Activated CD8-positive, alpha-beta T cell treated with anti-CD3 and anti-CD28 coated beads, Interleukin-2, amount 10 ng/mL, durations not matched to agents 7 days and 5 days (primary cell): Measurements from ENCODE around the gene SRM. TPM values are rescaled to one million over a fixed set of nuclear protein-coding genes. Genes with fewer than 3 reads are reported as not detected.
"Not testable (repeated sequence)": the region's sequence is repeated elsewhere in the genome, so short reads cannot be mapped to it uniquely, and the experiment has no call there.

Source experiments
- ATAC-seq: fragments of 150-1000 bp; cut with Tn5 transposase; one replicate; pipeline ENCODE4 v1.10.0; 2021; ENCODE audit warnings: moderate library complexity
- CTCF ChIA-PET: fragments of 350-600 bp; sonication (Branson Sonifier 250); formaldehyde crosslinking; loops from one replicate; lab custom pipeline; 2021; ENCODE audit warnings: antibody characterized with exemption; lab: Charles Lee
- POLR2A ChIA-PET: fragments of 350-600 bp; sonication (Branson Sonifier 250); formaldehyde crosslinking; loops from one replicate; lab custom pipeline; 2021; ENCODE audit warnings: antibody characterized with exemption; lab: Charles Lee
- DNase-seq: peaks from one replicate; pipeline ENCODE4 v3.0.0-alpha.2; 2020
- H3K27ac Mint-ChIP-seq: one replicate; pipeline ENCODE4 v1.8.0; 2021; ENCODE audit warnings: mild to moderate bottlenecking, mixed read lengths
- H3K27me3 Mint-ChIP-seq: one replicate; pipeline ENCODE4 v1.8.0; 2021; ENCODE audit warnings: low read depth, mixed read lengths
- H3K36me3 Mint-ChIP-seq: one replicate; pipeline ENCODE4 v1.8.0; 2021; ENCODE audit warnings: low read depth, mixed read lengths
- H3K4me1 Mint-ChIP-seq: one replicate; pipeline ENCODE4 v1.8.0; 2021; ENCODE audit warnings: low read depth, mixed read lengths
- H3K4me3 Mint-ChIP-seq: one replicate; pipeline ENCODE4 v1.8.0; 2021; ENCODE audit warnings: mild to moderate bottlenecking, mixed read lengths
- H3K9me3 Mint-ChIP-seq: one replicate; pipeline ENCODE4 v1.8.0; 2022; ENCODE audit warnings: mixed read lengths; ENCODE audit not compliant: insufficient read depth
- total RNA-seq, 2 experiments: library from RNA; stranded (reverse); gene quantifications; one replicate each; pipeline ENCODE4 v1.2.3, GENCODE V29; 2021

Gene SRM
- total RNA-seq, 2 experiments from 2014 or later: 146 to 154 TPM

DNA sequence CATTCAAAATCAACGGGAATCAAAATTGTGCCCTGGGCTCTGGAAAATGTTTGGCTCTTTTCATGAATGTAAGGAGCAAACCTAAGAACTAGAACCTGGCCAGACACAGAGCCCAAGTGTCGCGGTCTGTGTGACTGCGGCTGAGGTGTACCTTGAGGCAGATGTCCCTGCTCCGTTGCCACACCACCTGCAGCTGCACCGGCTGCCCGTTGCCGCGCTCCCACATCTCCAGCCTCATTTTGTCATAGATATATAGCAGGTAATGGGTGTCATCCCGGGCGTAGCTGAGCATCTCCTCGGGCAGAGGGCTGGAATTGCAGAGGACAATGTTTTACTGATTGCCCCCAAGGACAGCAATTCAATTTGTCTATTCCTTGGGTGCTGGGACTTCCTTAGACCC, 21.1 kb upstream of the SRM start:
- peaks cover 58% of the 10 kb centered on the region for H3K36me3 Mint-ChIP-seq

DNA sequence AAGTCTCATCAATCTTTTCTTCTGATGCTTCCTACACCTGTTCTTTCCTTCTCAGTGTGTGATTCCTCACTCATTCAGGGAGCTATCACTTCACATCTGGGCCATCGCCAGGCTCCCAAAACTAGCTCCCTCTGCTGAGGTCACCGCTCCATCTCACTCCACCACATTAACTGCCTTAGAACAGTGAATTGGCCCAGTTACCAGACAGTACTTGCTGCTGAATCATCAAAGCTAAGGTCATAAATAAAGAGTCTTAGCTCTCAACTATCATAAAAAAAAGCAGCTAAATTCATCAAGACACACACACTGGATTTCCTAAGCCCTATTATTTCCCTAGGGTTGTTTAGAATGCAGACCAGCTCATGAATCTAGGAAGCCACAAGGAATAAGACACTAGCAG, 18.8 kb upstream of the SRM start:
- DNase-seq (no peak), ATAC-seq (no peak)
- H3K4me3 Mint-ChIP-seq: no peak overlapping the region
- no peaks in the 10 kb centered on the region for H3K4me1 Mint-ChIP-seq
- H3K27me3 Mint-ChIP-seq: no peaks in the 10 kb centered on the region
- no peaks in the 10 kb centered on the region for H3K9me3 Mint-ChIP-seq
- ChIA-PET POLR2A (no interaction called here), CTCF (interaction anchor here (1.1 to 2.1 kb wide), 2 partner anchors 13 to 41 kb away, joined by 3 to 4 read pairs; no protein-coding TSS in a partner anchor)
- peaks cover 53% of the 10 kb centered on the region for H3K36me3 Mint-ChIP-seq
- peak overlapping the region; percentile 37 for H3K27ac Mint-ChIP-seq

More for the DNA sequence above, 21.1 kb upstream of the SRM start:
- Mint-ChIP-seq H3K27me3 (no peaks in the 10 kb centered on the region), H3K4me3 (no peak overlapping the region), H3K27ac (no peak overlapping the region), H3K9me3 (no peaks in the 10 kb centered on the region), H3K4me1 (no peaks in the 10 kb centered on the region)
- CTCF ChIA-PET: interaction anchor here (2.9 kb wide), 1 partner anchor 43 kb away, joined by 18 read pairs; no protein-coding TSS in a partner anchor
- DNase-seq (no peak), ATAC-seq (no peak)
- POLR2A ChIA-PET: interaction anchor here (0.9 to 1.0 kb wide), 2 partner anchors 18 to 44 kb away, joined by 3 to 4 read pairs; partner anchors contain the start of gene EXOSC10

DNA sequence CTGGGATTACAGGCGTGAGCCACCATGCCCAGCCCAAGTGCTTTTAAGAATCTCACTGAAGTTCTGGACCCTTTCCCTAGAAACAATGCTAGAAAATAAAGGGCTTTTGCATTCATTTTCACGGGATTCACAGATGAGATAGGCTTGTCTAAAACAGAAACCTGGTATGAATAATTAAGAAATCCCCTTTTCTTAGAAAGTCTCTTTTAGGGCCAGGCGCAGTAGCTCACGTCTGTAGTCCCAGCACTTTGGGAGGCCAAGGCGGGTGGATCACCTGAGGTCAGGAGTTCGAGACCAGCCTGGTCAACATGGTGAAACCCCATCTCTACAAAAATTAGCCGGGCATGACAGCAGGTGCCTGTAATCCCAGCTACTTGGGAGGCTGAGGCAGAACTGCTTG, 13.6 kb upstream of the SRM start:
- Mint-ChIP-seq H3K4me1 (peaks cover 28% of the 10 kb centered on the region), H3K36me3 (peaks cover 69% of the 10 kb centered on the region)
- CTCF ChIA-PET: interaction anchor here (1.5 to 4.3 kb wide), 2 partner anchors 10 to 35 kb away, joined by 7 to 22 read pairs; no protein-coding TSS in a partner anchor
- H3K27me3 Mint-ChIP-seq, ATAC-seq, H3K9me3 Mint-ChIP-seq, H3K4me3 Mint-ChIP-seq, DNase-seq, H3K27ac Mint-ChIP-seq: not testable (repeated sequence)
- POLR2A ChIA-PET: interaction anchor here (1.5 kb wide), 1 partner anchor 14 kb away, joined by 3 read pairs; the partner anchor contains the start of gene SRM

DNA sequence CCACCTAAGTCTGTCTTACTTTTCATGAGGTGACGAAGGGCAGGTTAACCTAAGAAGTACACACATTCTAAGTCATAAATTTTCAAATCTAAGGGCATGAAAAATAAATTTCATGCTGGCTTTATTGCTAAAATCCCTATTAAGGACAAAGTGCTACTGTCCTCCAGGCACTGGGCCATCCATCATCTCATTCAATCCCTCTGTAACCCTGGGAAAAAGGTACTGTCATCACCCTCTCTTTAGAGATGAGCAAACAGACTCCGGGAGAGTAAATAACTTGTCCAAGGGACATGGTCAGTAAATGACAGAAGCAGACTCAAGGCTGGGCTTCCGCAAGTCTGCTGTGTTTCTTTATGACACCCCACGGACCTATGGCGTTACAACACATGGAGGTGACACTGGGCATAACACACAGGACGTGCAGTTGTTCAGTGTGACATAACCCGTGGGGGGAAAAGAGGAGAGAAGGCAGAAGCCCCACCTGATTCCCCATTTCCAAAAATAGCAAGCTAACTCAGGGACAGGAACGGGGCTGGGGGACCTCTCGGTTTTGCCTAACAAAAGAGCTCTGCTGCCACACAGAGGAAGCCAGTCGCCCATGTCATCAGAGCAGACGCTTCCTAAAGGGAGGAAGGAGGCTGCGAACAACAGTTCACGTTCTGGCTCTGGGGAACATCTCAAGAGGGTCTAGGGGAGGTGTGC, 12.5 kb upstream of the SRM start:
- no peak for ATAC-seq
- POLR2A ChIA-PET: interaction anchor here (1.5 kb wide), 1 partner anchor 13 kb away, joined by 3 read pairs; the partner anchor contains the start of gene SRM

DNA sequence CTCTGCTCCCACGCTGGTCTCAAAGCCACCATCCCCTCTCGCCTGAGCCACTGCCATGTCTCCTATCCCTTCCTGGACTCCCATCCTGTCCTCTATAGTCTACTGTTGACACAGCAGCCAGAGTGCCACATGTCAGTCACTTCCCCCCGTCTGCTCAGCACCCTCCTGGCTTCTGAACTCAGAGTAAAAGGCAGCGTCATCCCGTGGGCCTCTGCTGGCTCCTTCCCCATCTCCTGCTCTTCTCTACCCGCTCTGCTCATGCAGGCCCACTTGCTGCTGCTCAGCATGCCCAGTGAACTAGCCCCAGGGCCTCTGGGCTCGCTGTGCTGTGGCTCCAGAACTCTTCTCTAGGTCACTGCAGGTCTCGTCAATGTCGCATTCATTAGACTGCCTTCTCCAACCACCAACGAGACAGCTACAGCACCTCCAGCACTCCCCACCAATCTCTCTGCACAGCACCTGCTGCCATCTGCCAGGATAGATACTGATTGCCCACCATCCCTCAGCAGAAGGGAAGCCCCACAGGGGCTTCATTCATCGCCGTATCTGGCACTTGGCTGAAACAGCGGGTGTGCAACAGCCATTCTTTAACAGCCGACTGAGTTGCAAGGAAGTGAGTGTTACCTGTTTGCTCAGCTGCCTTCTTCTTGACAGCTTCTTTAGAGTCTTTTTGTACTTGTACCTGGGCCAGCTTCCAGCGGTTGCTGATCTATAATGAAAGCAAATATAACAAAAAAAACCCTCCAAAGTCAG, 11.8 kb upstream of the SRM start:
- POLR2A ChIA-PET: no interaction called here
- ATAC-seq (no peak), DNase-seq (no peak)
- Mint-ChIP-seq H3K4me3 (no peak overlapping the region), H3K27me3 (no peaks in the 10 kb centered on the region), H3K4me1 (peaks cover 28% of the 10 kb centered on the region), H3K9me3 (no peaks in the 10 kb centered on the region), H3K36me3 (peaks cover 68% of the 10 kb centered on the region), H3K27ac (peak overlapping the region; percentile 12)
- CTCF ChIA-PET: interaction anchor here (1.2 to 2.7 kb wide), 3 partner anchors 8 to 34 kb away, joined by 3 to 23 read pairs (median 7); partner anchors contain the start of gene EXOSC10

More for the DNA sequence above, 12.5 kb upstream of the SRM start:
- CTCF ChIA-PET: interaction anchor here (0.5 to 4.3 kb wide), 3 partner anchors 9 to 107 kb away, joined by 3 to 22 read pairs (median 7); no protein-coding TSS in a partner anchor
- no peak for DNase-seq
- no peak overlapping the region for H3K4me3 Mint-ChIP-seq
- peaks cover 28% of the 10 kb centered on the region for H3K4me1 Mint-ChIP-seq
- peaks cover 69% of the 10 kb centered on the region for H3K36me3 Mint-ChIP-seq
- no peaks in the 10 kb centered on the region for H3K9me3 Mint-ChIP-seq
- no peaks in the 10 kb centered on the region for H3K27me3 Mint-ChIP-seq
- H3K27ac Mint-ChIP-seq: no peak overlapping the region

DNA sequence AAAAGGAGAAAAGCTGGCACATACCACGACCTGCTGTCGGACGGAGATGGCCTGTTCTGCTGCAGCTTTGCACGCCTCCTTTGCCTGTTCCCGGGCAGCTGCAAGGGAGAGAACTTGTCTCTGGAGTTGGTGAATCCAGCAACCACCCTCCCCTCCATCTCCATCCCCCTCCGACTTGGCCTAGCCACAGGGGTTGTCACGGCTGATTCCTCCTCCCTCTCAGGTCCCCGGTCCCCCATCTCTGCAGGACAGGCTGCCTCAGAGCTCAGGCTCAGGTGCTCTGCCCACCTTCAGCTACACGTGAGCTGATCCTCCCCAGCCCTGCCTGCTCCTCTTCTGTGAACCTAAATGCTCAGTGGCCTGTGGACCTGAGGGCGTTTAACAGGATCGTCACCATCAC, 11.1 kb upstream of the SRM start:
- H3K27ac Mint-ChIP-seq: peak overlapping the region; percentile 14
- ChIA-PET POLR2A (no interaction called here), CTCF (interaction anchor here (0.8 to 2.7 kb wide), 3 partner anchors 9 to 33 kb away, joined by 3 to 23 read pairs (median 4); partner anchors contain the start of gene EXOSC10)
- peaks cover 28% of the 10 kb centered on the region for H3K4me1 Mint-ChIP-seq
- peaks cover 67% of the 10 kb centered on the region for H3K36me3 Mint-ChIP-seq
- no peaks in the 10 kb centered on the region for H3K9me3 Mint-ChIP-seq
- no peaks in the 10 kb centered on the region for H3K27me3 Mint-ChIP-seq
- ATAC-seq (no peak), DNase-seq (no peak)
- H3K4me3 Mint-ChIP-seq: no peak overlapping the region

DNA sequence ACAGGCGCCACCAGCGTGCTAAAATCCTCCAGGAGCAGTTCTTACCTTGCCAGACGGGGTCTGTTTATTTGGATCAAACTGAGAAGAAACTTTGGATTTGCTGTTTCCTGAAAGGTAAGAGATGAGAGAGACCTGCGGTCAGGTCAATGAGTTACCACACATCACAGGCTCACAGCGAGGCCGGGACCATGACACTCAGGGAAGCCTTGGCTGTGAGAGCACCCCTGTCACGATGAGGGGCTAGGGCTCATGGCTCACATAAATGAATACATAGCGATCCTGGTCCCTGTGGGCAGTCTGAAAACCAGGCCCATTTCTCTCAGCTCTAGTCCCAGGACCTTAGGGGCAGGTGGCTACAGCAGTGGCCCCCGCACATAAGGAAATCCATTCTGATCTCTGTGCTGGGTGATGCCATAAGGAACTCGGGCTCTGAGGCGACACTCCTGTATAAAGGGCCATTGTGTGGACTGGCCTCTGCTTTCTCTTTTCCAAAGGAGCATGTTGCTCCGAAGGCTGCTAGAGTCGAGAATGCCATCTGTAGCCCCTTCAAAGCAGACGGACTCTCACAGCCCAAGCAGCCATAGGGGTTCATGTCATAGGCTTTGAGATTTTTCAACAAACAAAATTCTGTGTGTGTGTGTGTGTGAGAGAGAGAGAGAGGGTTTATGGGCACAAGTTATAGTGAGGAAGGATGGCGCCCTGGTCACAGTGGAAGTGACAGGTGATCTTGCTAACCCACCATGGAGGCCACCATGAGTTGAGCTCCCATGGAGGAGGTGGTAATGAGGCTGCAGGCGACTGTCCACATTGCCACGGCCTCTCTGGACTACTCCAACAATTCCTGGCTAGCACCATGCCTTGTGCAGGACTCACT, 9.0 kb upstream of the SRM start:
- POLR2A ChIA-PET: no interaction called here
- H3K36me3 Mint-ChIP-seq: peaks cover 69% of the 10 kb centered on the region
- H3K4me1 Mint-ChIP-seq: peaks cover 35% of the 10 kb centered on the region

DNA sequence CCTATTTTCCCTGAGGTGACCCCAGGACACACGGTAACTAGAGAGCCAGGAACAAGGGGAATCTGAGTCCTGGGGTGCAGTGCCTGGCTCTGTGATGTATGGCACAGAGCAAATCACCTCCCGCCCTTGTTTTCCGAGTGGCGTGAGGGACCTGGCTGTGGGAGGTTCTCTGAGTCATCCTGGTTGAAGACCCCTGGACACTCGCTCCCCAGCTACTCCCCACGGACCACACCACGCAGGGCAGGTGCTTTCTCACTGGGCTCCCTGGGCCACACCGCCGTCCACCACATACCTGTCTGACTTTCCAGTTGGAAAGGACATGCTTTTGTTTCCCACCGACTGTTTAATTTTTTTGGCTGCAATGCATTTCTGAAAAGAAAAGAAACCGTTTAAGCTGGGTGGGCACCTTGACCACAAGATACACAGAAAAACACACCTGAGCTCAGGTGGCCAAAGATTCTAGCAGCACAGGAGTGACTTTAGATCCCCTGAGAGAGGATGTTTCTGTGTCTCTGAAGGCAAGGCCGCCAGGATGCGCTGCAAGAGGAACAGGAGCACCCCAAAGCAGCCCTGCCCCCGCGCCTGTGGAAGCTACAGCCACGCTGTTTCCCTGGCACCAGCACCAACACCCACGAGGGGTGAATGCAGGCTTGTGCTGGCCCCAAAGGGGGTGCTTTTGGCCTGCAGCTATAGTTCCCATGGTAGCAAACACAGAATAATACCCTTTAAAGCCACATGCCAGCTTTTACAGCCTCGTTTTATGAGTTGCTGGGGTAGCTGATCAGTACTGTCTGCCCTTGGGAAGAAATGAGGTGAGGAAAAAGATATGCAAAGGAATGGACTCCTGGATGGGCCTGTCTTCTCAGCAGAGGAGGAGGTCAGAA, 8.1 kb upstream of the SRM start:
- Mint-ChIP-seq H3K36me3 (peaks cover 70% of the 10 kb centered on the region), H3K4me1 (peaks cover 44% of the 10 kb centered on the region), H3K27ac (no peak overlapping the region), H3K9me3 (no peaks in the 10 kb centered on the region), H3K4me3 (no peak overlapping the region), H3K27me3 (no peaks in the 10 kb centered on the region)
- CTCF ChIA-PET: interaction anchor here (0.6 kb wide), 1 partner anchor 30 kb away, joined by 3 read pairs; no protein-coding TSS in a partner anchor
- DNase-seq (no peak), ATAC-seq (no peak)
- POLR2A ChIA-PET: no interaction called here

More for the DNA sequence above, 9.0 kb upstream of the SRM start:
- no peaks in the 10 kb centered on the region for H3K27me3 Mint-ChIP-seq
- no peaks in the 10 kb centered on the region for H3K9me3 Mint-ChIP-seq
- ATAC-seq (no peak), DNase-seq (no peak)
- CTCF ChIA-PET: interaction anchor here (2.7 kb wide), 1 partner anchor 31 kb away, joined by 23 read pairs; no protein-coding TSS in a partner anchor
- H3K4me3 Mint-ChIP-seq: no peak overlapping the region
- H3K27ac Mint-ChIP-seq: peak overlapping the region; percentile 77

DNA sequence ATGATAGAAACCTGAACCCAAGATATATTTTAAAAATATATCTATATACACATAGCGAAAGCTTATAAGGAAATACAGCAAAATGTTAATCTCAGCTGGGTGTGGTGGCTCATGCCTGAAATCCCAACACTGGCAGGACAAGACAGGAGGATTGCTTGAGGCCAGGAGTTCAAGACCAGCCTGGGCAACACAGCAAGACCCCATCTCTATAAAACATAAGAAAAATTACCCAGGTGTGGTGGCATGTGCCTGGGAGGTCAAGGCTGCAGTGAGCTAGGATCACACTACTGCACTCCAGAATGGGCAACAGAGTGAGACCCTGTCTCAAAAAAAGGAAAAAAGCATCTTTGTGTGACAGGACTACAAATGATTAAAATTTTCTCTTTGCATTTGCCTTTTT, 6.0 kb upstream of the SRM start:
- Mint-ChIP-seq H3K27me3 (no peaks in the 10 kb centered on the region), H3K9me3 (no peaks in the 10 kb centered on the region), H3K4me3 (no peak overlapping the region), H3K4me1 (peaks cover 54% of the 10 kb centered on the region), H3K27ac (no peak overlapping the region), H3K36me3 (peaks cover 61% of the 10 kb centered on the region)
- ChIA-PET POLR2A (no interaction called here), CTCF (interaction anchor here (1.2 to 1.5 kb wide), 2 partner anchors 12 to 29 kb away, joined by 4 to 6 read pairs; no protein-coding TSS in a partner anchor)
- DNase-seq (no peak), ATAC-seq (no peak)

DNA sequence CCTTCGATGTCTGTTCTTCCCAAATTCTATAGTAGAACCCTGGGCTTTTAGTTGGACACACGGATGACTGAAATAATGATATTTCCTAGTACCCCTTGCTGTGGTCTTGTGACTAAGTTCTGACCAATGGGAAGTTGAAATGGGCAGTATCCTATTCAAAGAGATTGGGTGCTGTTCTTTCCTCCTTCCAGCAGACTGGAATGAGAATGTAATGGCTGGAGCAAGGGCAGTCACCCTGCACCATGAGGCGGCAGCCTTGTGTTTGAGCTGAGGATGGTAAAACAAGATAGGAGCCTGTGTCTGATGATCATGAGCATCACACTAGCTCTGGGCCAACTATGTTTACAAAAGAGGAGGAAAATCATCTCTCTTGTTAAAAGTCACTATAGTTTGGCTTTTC, 5.1 kb upstream of the SRM start:
- H3K27ac Mint-ChIP-seq: no peak overlapping the region
- H3K36me3 Mint-ChIP-seq: peaks cover 56% of the 10 kb centered on the region
- H3K4me1 Mint-ChIP-seq: peaks cover 51% of the 10 kb centered on the region

More for the DNA sequence above, 5.1 kb upstream of the SRM start:
- DNase-seq (no peak), ATAC-seq (no peak)
- no peaks in the 10 kb centered on the region for H3K9me3 Mint-ChIP-seq
- H3K27me3 Mint-ChIP-seq: no peaks in the 10 kb centered on the region
- ChIA-PET POLR2A (no interaction called here), CTCF (interaction anchor here (1.2 kb wide), 1 partner anchor 28 kb away, joined by 6 read pairs; no protein-coding TSS in a partner anchor)
- H3K4me3 Mint-ChIP-seq: no peak overlapping the region
